DMS153 treated with DMSO at 0.1 percent for 48 hours (cell line): ENCODE data around the gene TTC12.
A peak's percentile ranks its signal among the peaks of the same experiment; 100 is the strongest.

Source experiments
- DNase-seq: peaks from one replicate; lab custom pipeline; 2025; ENCODE audit not compliant: unreplicated experiment; lab: John Stamatoyannopoulos, UW

The TTC12 gene

DNA sequence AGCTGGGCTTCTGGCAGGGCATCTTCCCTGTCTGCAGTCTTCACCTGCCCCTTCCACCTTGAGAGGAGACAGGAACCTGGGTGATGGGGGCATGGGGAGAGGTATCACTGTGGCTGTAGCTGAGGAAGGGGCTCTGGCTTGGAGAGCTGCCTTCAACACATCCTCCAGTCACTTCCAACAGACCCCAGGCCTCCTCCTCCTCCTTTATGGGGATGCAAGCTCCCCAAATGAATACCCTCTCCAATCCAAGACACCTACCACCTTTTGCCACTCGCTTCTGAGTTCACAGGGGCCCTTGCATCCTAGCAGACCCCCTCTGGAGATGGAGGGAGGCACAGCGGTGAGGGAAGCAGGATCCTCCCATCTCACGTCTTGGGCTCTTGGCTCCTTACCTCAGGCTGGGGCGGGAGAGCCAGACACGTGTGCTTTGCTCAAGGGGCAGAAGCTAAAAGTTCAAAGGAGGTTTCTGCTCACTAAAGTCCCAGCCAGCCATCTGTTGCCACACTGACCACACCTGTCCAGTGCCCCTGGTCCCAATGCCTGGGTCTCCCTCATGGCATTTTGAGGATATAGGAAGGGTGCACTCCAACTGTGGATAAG, 86.3 kb downstream of the TTC12 start:
- DNase-seq: no peak

- peak; percentile 90 for DNase-seq
Observed at GRCh38 chr11:113401718-113402117, 87.3 kb downstream of the TTC12 start.

GRCh38 chr11:113404859-113405430, 90.6 kb downstream of the TTC12 start:
- no peak for DNase-seq

GRCh38 chr11:113405724-113406478, 91.5 kb downstream of the TTC12 start:
- DNase-seq: no peak

DNA sequence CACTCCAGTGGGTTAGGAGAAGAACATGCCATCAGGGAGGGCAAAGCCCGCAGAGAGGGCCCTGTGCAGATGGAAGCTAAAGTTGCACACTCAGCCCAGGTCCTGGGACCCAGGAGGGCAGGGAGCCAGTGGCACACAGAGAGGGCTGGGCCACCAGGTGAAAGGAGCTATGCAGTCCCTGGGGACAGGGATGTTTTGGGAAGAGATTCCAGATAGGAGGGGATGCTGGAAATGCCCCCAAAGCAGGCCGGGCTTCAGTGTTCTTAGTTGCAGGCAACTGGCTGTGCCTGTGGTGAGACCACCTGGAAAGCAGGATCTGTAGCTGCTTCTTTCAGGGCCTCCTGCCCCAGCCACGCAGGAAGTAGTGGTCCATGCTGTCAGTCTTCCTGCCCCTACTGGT, 92.8 kb downstream of the TTC12 start:
- no peak for DNase-seq

GRCh38 chr11:113408206-113408605, 93.8 kb downstream of the TTC12 start:
- DNase-seq: no peak

DNA sequence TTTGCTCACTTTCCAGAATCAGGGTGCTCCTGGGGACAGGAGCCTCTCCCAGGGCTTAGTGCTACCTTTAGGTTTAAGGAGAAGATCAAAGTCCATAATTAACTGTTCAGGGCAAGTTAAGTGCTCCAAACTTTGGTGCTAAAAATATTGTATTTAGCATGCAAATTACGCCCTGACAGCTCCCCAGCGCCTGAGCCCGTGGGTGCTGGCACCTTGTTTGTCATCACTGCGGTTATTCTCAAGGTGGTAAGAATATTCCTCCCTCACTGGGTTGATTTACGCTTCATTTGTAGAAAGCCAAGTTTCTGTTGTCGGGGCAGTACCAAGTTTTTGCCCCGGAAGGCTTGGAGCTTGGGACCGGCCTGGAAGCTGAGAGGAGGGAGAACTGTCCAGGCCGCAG, 94.5 kb downstream of the TTC12 start:
- no peak for DNase-seq

- DNase-seq: no peak
Observed at GRCh38 chr11:113409526-113409925, 95.1 kb downstream of the TTC12 start.

DNA sequence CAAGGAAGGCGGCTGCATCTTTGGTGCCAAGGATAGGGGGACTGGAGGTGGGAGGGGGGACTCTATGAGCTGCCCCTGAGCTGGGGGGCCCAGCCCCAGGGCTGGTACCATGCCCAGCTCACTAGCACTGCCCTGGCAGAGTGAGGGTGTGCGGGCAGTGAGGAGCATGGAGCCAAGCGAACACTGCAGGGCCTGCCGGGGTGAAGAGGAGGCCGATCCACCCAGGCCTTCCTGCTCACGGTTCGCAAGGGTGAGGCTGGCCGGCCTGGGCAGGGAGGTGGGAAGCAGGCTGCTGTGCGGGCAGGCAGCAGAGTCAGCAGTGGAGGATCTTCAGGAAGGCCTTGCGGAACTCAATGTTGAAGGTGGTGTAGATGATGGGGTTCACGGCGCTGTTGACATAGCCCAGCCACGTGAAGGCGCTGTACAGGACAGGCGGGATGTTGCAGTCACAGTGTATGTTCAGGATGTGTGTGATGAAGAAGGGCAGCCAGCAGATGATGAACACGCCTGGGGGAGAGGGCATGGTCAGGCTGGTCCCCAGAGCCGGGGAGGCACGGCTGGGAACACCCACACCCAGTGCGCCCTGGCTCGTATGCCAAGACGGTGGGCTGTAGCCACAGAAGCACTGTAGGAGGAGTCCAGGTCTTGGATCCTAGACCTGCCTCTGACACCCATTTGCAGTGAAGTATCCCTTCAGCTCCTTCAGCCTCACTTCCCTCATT, 96.2 kb downstream of the TTC12 start:
- no peak for DNase-seq

DNA sequence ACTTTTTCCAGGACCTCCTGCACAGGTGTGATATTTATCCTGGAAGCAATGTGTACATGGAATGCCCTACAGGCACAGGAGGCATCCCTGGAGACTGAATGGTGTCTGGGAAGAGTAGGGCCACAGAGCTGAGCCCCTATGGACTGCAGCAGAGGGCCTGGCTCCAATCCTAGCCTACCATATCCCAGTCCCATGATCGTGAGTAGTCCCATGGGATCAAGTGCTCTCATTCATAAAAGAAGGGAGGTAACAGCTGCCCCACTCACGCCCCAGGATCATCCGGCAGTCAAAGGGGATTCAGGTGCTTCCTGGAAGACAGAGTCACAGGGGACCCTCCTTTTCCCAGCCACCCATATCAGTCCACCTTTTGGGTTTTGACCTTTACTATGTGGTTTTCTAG, 97.2 kb downstream of the TTC12 start:
- peak; percentile 26 for DNase-seq

DNA sequence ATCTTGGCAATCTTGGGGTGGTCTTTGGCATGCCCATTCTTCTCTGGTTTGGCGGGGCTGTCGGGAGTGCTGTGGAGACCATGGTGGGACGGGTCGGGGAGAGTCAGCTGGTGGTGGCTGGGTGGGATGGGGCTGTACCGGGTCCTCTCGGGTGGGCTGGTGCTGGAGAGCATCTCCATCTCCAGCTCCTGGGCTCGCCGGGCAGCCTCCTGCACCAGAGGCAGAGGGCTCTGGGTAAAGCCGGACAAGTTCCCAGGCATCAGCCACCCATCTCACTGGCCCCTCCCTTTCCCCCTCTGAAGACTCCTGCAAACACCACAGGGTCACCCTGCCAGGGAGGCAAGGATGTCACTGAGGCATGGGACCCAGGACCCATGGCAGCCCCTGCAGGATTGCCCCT, 98.3 kb downstream of the TTC12 start:
- no peak for DNase-seq

GRCh38 chr11:113415343-113415742, 101.0 kb downstream of the TTC12 start:
- no peak for DNase-seq
